Measurements from ENCODE around the gene NELFCD. TPM values are rescaled to one million over a fixed set of nuclear protein-coding genes. Genes with fewer than 3 reads are reported as not detected.

NELFCD gene
- total and polyA plus RNA-seq, 2 donors (not counting 1 experiment from before 2014, with no cell fraction given), result 46.9 to 78.8 TPM

DNA sequence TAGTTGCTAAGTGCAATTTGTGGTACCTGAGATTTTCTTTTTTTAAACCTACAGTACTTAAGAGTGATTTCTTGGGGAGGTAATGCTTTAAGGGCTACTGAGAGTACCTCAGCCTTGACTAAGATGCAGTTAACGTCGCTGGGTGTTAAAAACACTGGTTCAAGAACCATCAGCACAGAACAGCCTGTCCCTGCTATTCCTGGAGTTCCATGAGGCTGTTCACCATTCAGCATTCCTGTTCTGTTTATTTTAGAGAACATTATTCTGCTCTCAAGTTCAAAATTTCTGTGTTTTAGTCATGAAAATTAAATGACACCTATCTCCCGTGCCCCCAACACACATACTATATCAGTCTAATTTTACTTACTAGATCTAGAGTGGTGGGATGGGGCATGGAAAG, 63.2 kb downstream of the NELFCD start:
- TF ChIP-seq EZH2 (IDR thresholded peaks at IDR 0.05; ENCODE audit: low read length, missing control alignments), result no peak
- TF ChIP-seq CTCF (conservative IDR thresholded peaks at IDR 0.05 in 1 of 2, IDR thresholded peaks at IDR 0.05 in 1 of 2; ENCODE audit: low read depth in 1 of 2, low read length in 2 of 2), result no peak
- H4K20me1 ChIP-seq (ENCODE audit: control insufficient read depth, extremely low read depth, insufficient read depth, low read length), result no peaks in the 10 kb centered on the region
- H3K27me3 ChIP-seq (ENCODE audit: control insufficient read depth, insufficient read depth, low read length), result no peaks in the 10 kb centered on the region
- H2AFZ ChIP-seq (ENCODE audit: low read length), result no peak overlapping the region
- no peaks in the 10 kb centered on the region for H3K36me3 ChIP-seq (ENCODE audit: control insufficient read depth, insufficient read depth, low read length)
- peaks cover 32% of the 10 kb centered on the region for H3K79me2 ChIP-seq (ENCODE audit: control insufficient read depth, insufficient read depth, low read length)
- no peak overlapping the region for H3K9ac ChIP-seq (ENCODE audit: insufficient read depth, low read length)
- no peak for DNase-seq (ENCODE audit: low read depth in 2 of 2)
- no peak overlapping the region for H3K4me2 ChIP-seq (ENCODE audit: extremely low read depth, insufficient read depth, low read length)
- peaks cover 7% of the 10 kb centered on the region for H3K4me1 ChIP-seq (ENCODE audit: control insufficient read depth, extremely low read depth, insufficient read depth, low read length)
- no peak overlapping the region for H3K4me3 ChIP-seq (replicated peaks in 1 of 4; ENCODE audit: control extremely low read depth in 1 of 4, insufficient read depth in 1 of 4, low read depth in 3 of 4, low read length in 4 of 4)
- no peak overlapping the region for H3K27ac ChIP-seq (ENCODE audit: insufficient read depth, low read length)
- no peaks in the 10 kb centered on the region for H3K9me3 ChIP-seq (ENCODE audit: control insufficient read depth, insufficient read depth, low read depth, low read length)

Other genes starting within 250 kb of the NELFCD start
- gene GNAS-AS1, start 130.4 kb upstream of the NELFCD start, total RNA-seq, result 0.33 and 0.51 TPM in 2 replicates
- 0.28 and 0.32 TPM in 2 replicates for gene GNAS-AS1, start 130.4 kb upstream of the NELFCD start, polyA plus RNA-seq
- 256 and 421 TPM in 2 replicates for gene GNAS, start 128.5 kb upstream of the NELFCD start, total RNA-seq
- gene GNAS, start 128.5 kb upstream of the NELFCD start, polyA plus RNA-seq, result 1,357 and 1,384 TPM in 2 replicates
- gene CTSZ, start 26.0 kb downstream of the NELFCD start, total RNA-seq, result 128 and 250 TPM in 2 replicates
- 201 and 208 TPM in 2 replicates for gene CTSZ, start 26.0 kb downstream of the NELFCD start, polyA plus RNA-seq
- gene TUBB1, start 38.2 kb downstream of the NELFCD start, total RNA-seq, result under 0.01 TPM in 2 replicates
- gene TUBB1, start 38.2 kb downstream of the NELFCD start, polyA plus RNA-seq, result not detected in 2 replicates
- gene ATP5F1E, start 51.1 kb downstream of the NELFCD start, total RNA-seq, result 37.8 and 39.3 TPM in 2 replicates
- 56.5 and 63.8 TPM in 2 replicates for gene ATP5F1E, start 51.1 kb downstream of the NELFCD start, polyA plus RNA-seq
- 89.9 and 127 TPM in 2 replicates for gene PRELID3B, start 61.5 kb downstream of the NELFCD start, total RNA-seq
- 64.5 and 66.6 TPM in 2 replicates for gene PRELID3B, start 61.5 kb downstream of the NELFCD start, polyA plus RNA-seq
- gene ZNF831, start 182.6 kb downstream of the NELFCD start, total RNA-seq, result not detected in 2 replicates
- not detected in 2 replicates for gene ZNF831, start 182.6 kb downstream of the NELFCD start, polyA plus RNA-seq

All from fibroblast of lung (primary cell).